NCI-H1694 treated with DMSO at 0.1 percent for 48 hours (cell line): Measurements from ENCODE around the gene CAPN15.

Experiments
- DNase-seq: peaks from one replicate; lab custom pipeline; 2025; lab: John Stamatoyannopoulos, UW

The CAPN15 gene

GRCh38 chr16:526181-527014 is 1.1 kb upstream of the CAPN15 start:
- DNase-seq, result no peak

GRCh38 chr16:528111-529011 is 849 bp downstream of the CAPN15 start:
- no peak for DNase-seq

GRCh38 chr16:529012-529575 is 1.6 kb downstream of the CAPN15 start:
- no peak for DNase-seq

GRCh38 chr16:530111-530817 is 2.8 kb downstream of the CAPN15 start:
- no peak for DNase-seq

GRCh38 chr16:531494-532125 is 4.1 kb downstream of the CAPN15 start:
- DNase-seq, result no peak

- DNase-seq, result no peak
Measured at GRCh38 chr16:533391-534123, 6.0 kb downstream of the CAPN15 start.

- DNase-seq, result no peak
Measured at GRCh38 chr16:534135-534534, 6.6 kb downstream of the CAPN15 start.

GRCh38 chr16:534856-535445 is 7.4 kb downstream of the CAPN15 start:
- DNase-seq, result no peak

GRCh38 chr16:535446-536405 is 8.2 kb downstream of the CAPN15 start:
- no peak for DNase-seq

GRCh38 chr16:536746-537145 is 9.2 kb downstream of the CAPN15 start:
- DNase-seq, result no peak

- DNase-seq, result no peak
Measured at GRCh38 chr16:537415-538335, 10.2 kb downstream of the CAPN15 start.

- no peak for DNase-seq
Measured at GRCh38 chr16:539901-540530, 12.5 kb downstream of the CAPN15 start.

- DNase-seq, result no peak
Measured at GRCh38 chr16:540645-541340, 13.3 kb downstream of the CAPN15 start.

- DNase-seq, result no peak
Measured at GRCh38 chr16:543301-544164, 16.0 kb downstream of the CAPN15 start.

GRCh38 chr16:544517-544916 is 17.0 kb downstream of the CAPN15 start:
- no peak for DNase-seq
